SK-N-SH (cell line): ENCODE data around the gene NUP188. TPM values are rescaled to one million over a fixed set of nuclear protein-coding genes. Genes with fewer than 3 reads are reported as not detected.

ENCODE experiments used
- CTCF ChIA-PET: fragments of 300-600, 350-600 bp; formaldehyde crosslinking; extraction: SDS; loops from one replicate; lab custom pipeline; 2021; lab: Yijun Ruan, JAX
- POLR2A ChIA-PET: fragments of 350-600 bp; sonication (Branson Sonifier 250); formaldehyde crosslinking; extraction: SDS; loops from one replicate; lab custom pipeline; 2020; ENCODE audit warnings: antibody characterized with exemption, inconsistent platforms; lab: Yijun Ruan, JAX
- DNase-seq: peaks from one replicate; pipeline ENCODE4 v3.0.0; 2012
- H2AFZ ChIP-seq: fragments of 200-600 bp; sonication (generic); 2 replicates; pipeline ENCODE4 v1.8.1; 2016; ENCODE audit warnings: antibody characterized with exemption, mild to moderate bottlenecking, low read depth
- H3F3A ChIP-seq: fragments of 200-600 bp; sonication (generic); replicated peaks from 2 replicates; pipeline ENCODE3; 2016; ENCODE audit warnings: antibody characterized with exemption, mild to moderate bottlenecking; ENCODE audit not compliant: insufficient read depth
- H3K27ac ChIP-seq, 2 experiments: fragments of 200-500 bp in 1 of 2; fragments of 200-600 bp in 1 of 2; sonication (Bioruptor generic) in 1 of 2; sonication (generic), shearing (Covaris generic) in 1 of 2; 2 replicates each; pipeline versions ENCODE4 v1.5.1 to v1.6.1; 2014 to 2016; ENCODE audit warnings: low read depth in 2 of 2, inconsistent platforms in 1 of 2, low read length in 1 of 2, mild to moderate bottlenecking in 1 of 2, mixed read lengths in 1 of 2
- H3K27me3 ChIP-seq: fragments of 200-600 bp; sonication (generic), shearing (Covaris generic); 2 replicates; pipeline ENCODE4 v1.6.1; 2016; ENCODE audit warnings: mixed run types; ENCODE audit not compliant: insufficient read depth
- H3K36me3 ChIP-seq, 2 experiments: fragments of 200-500 bp in 1 of 2; fragments of 200-600 bp in 1 of 2; sonication (Bioruptor generic) in 1 of 2; sonication (generic) in 1 of 2; replicated peaks in 1 of 2; 2 replicates each; pipeline versions ENCODE3 to v1.5.1; 2014 to 2016; ENCODE audit warnings: low read length in 1 of 2, mild to moderate bottlenecking in 1 of 2; ENCODE audit not compliant: insufficient read depth in 2 of 2, control insufficient read depth in 1 of 2
- H3K4me1 ChIP-seq, 2 experiments: fragments of 200-500 bp in 1 of 2; fragments of 200-600 bp in 1 of 2; sonication (Bioruptor generic) in 1 of 2; sonication (generic), shearing (Covaris generic) in 1 of 2; 2 replicates each; pipeline versions ENCODE4 v1.5.1 to v1.6.1; 2014 to 2016; ENCODE audit warnings: low read depth in 1 of 2, low read length in 1 of 2, mixed run types in 1 of 2; ENCODE audit not compliant: insufficient read depth in 2 of 2, control insufficient read depth in 1 of 2
- H3K4me2 ChIP-seq: fragments of 200-600 bp; sonication (generic), shearing (Covaris generic); 2 replicates; pipeline ENCODE4 v1.6.1; 2017; ENCODE audit warnings: mixed run types
- H3K4me3 ChIP-seq, 2 experiments: fragments of 200-500 bp in 1 of 2; fragments of 200-600 bp in 1 of 2; sonication (Bioruptor generic) in 1 of 2; sonication (generic), shearing (Covaris generic) in 1 of 2; 2 replicates each; pipeline versions ENCODE4 v1.5.1 to v1.8.1; 2014 to 2016; ENCODE audit warnings: low read depth in 2 of 2, inconsistent platforms in 1 of 2, low read length in 1 of 2, mild to moderate bottlenecking in 1 of 2, mixed read lengths in 1 of 2, moderate library complexity in 1 of 2
- H3K79me2 ChIP-seq: fragments of 200-600 bp; sonication (generic); 2 replicates; pipeline ENCODE4 v1.8.1; 2017; ENCODE audit warnings: mild to moderate bottlenecking; ENCODE audit not compliant: insufficient read depth
- H3K9ac ChIP-seq: fragments of 200-600 bp; sonication (generic); 2 replicates; pipeline ENCODE4 v1.6.1; 2017; ENCODE audit warnings: mixed run types
- H3K9me2 ChIP-seq: fragments of 200-600 bp; sonication (generic); 2 replicates; pipeline ENCODE4 v1.6.1; 2017; ENCODE audit warnings: mixed run types
- H3K9me3 ChIP-seq: fragments of 200-600 bp; sonication (generic); 2 replicates; pipeline ENCODE4 v1.6.1; 2017; ENCODE audit warnings: mixed run types, mild to moderate bottlenecking, moderate library complexity
- H4K20me1 ChIP-seq: fragments of 200-600 bp; sonication (generic); 2 replicates; pipeline ENCODE4 v1.6.1; 2017; ENCODE audit warnings: mild to moderate bottlenecking, mixed run types; ENCODE audit not compliant: insufficient read depth
- CHD2 ChIP-seq: fragments of 150-350 bp; IDR thresholded peaks from 2 replicates; pipeline ENCODE4 v1.6.1; 2018; ENCODE audit warnings: low read length; ENCODE audit not compliant: partially characterized antibody
- ELF1 ChIP-seq: IDR thresholded peaks from 2 replicates; pipeline ENCODE4 v1.4.0; 2012
- EP300 ChIP-seq, 2 experiments: IDR thresholded peaks; 2 replicates each; pipeline versions ENCODE4 v1.4.0 to v1.6.1; 2012; ENCODE audit warnings: borderline replicate concordance in 1 of 2, low read depth in 1 of 2, low read length in 1 of 2
- EZH2phosphoT487 ChIP-seq: fragments of 200-600 bp; sonication (generic); IDR thresholded peaks from 2 replicates; pipeline ENCODE4 v1.6.1; 2017; ENCODE audit warnings: low read depth, mixed run types, mild to moderate bottlenecking, antibody characterized with exemption, moderate library complexity, borderline replicate concordance
- FOSL2 ChIP-seq: IDR thresholded peaks from 2 replicates; pipeline ENCODE4 v1.4.0; 2012; ENCODE audit warnings: low read depth, mild to moderate bottlenecking, moderate library complexity, borderline replicate concordance
- GATA2 ChIP-seq: sonication (generic); formaldehyde crosslinking; IDR thresholded peaks from 2 replicates; pipeline ENCODE4 v1.5.0; 2020; ENCODE audit warnings: mild to moderate bottlenecking, missing genetic modification reagents
- JUND ChIP-seq: IDR thresholded peaks from 2 replicates; pipeline ENCODE4 v1.4.0; 2012
- MAX ChIP-seq: IDR thresholded peaks from 2 replicates; pipeline ENCODE4 v1.4.0; 2012; ENCODE audit warnings: low read depth
- NFIC ChIP-seq: IDR thresholded peaks from 2 replicates; pipeline ENCODE4 v1.4.0; 2012; ENCODE audit warnings: borderline replicate concordance
- NRF1 ChIP-seq: IDR thresholded peaks from 2 replicates; pipeline ENCODE4 v1.6.1; 2012; ENCODE audit warnings: low read depth, mild to moderate bottlenecking, low read length
- POLR2AphosphoS5 ChIP-seq: IDR thresholded peaks from 2 replicates; pipeline ENCODE4 v1.6.1; 2012; ENCODE audit warnings: low read depth, low read length
- RFX5 ChIP-seq: IDR thresholded peaks from 2 replicates; pipeline ENCODE4 v1.6.1; 2012; ENCODE audit warnings: mild to moderate bottlenecking, improper control_type of control experiment, low read length
- RXRA ChIP-seq: IDR thresholded peaks from 2 replicates; pipeline ENCODE4 v1.4.0; 2012; ENCODE audit warnings: low read depth, mild to moderate bottlenecking, borderline replicate concordance
- SIN3A ChIP-seq: IDR thresholded peaks from 2 replicates; pipeline ENCODE4 v1.6.1; 2012; ENCODE audit warnings: low read depth, mild to moderate bottlenecking, low read length, moderate library complexity, borderline replicate concordance
- TCF12 ChIP-seq: IDR thresholded peaks from 2 replicates; pipeline ENCODE4 v1.4.0; 2012
- TEAD4 ChIP-seq: IDR thresholded peaks from 2 replicates; pipeline ENCODE4 v1.4.0; 2012; ENCODE audit warnings: mild to moderate bottlenecking, borderline replicate concordance; ENCODE audit not compliant: insufficient read depth
- YY1 ChIP-seq: IDR thresholded peaks from 2 replicates; pipeline ENCODE4 v1.4.0; 2012; ENCODE audit warnings: low read depth, mild to moderate bottlenecking
- ZBTB33 ChIP-seq: IDR thresholded peaks from 2 replicates; pipeline ENCODE4 v1.4.0; 2012; ENCODE audit warnings: low read depth, borderline replicate concordance
- WGBS: methylation state at CpG from one replicate; pipeline ENCODE4 v1.1.6; 2017; ENCODE audit warnings: low lambda C conversion rate; 5-methylcytosine and 5-hydroxymethylcytosine counted together
- polyA plus RNA-seq, 3 experiments: library from polyadenylated mRNA; depleted of rRNA; stranded (reverse); fragments of >200 nt; gene quantifications; 2 replicates each; pipeline ENCODE4 v1.2.3, GENCODE V29; 2012
- TF ChIP-seq, protein P1 (sequence below): fragments of 150-350 bp; IDR thresholded peaks from 2 replicates; pipeline ENCODE4 v1.6.1; 2017; ENCODE audit warnings: antibody characterized with exemption, low read length, low read depth, borderline replicate concordance
- TF ChIP-seq, protein P2 (sequence below): fragments of 200-600 bp; sonication (generic); IDR thresholded peaks from 2 replicates; pipeline ENCODE4 v1.6.1; 2017; ENCODE audit warnings: antibody characterized with exemption, mild to moderate bottlenecking, moderate library complexity
- TF ChIP-seq, protein P3 (sequence below): IDR thresholded peaks from 2 replicates; pipeline ENCODE4 v1.4.0; 2012; ENCODE audit warnings: low read depth, borderline replicate concordance

NUP188 gene
- polyA plus RNA-seq, 1 of the 3 experiments (the other 2 are of a cell fraction) = 49.5 TPM

GRCh38 chr9:128910906-128911305 is 36.6 kb upstream of the NUP188 start:
- DNase-seq = no peak
- Histone ChIP-seq H3K4me1 (peaks cover 3 to 23% of the 10 kb centered on the region in 2 experiments; a peak in 3 of 4 replicates), H3K4me3 (no peak overlapping the region), H3K79me2 (peaks cover 56% of the 10 kb centered on the region), H3K9ac (no peak overlapping the region), H3K4me2 (peak overlapping the region; percentile 77; the same call in 1 of the 2 replicates), H3K27me3 (no peaks in the 10 kb centered on the region), H2AFZ (no peak overlapping the region), H3K9me2 (no peaks in the 10 kb centered on the region), H3K36me3 (peaks cover 13 to 33% of the 10 kb centered on the region in 2 experiments), H3F3A (peaks cover 7% of the 10 kb centered on the region), H3K9me3 (no peaks in the 10 kb centered on the region), H3K27ac (peak overlapping the region in 1 of 2 experiments; percentile 70; a peak in 2 of 4 replicates), H4K20me1 (no peaks in the 10 kb centered on the region)
- 89% methylated on average over 3 of the region's 6 CpGs for WGBS
- TF ChIP-seq, protein P1, sequence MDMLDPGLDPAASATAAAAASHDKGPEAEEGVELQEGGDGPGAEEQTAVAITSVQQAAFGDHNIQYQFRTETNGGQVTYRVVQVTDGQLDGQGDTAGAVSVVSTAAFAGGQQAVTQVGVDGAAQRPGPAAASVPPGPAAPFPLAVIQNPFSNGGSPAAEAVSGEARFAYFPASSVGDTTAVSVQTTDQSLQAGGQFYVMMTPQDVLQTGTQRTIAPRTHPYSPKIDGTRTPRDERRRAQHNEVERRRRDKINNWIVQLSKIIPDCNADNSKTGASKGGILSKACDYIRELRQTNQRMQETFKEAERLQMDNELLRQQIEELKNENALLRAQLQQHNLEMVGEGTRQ = no peak
- TF ChIP-seq, protein P2, sequence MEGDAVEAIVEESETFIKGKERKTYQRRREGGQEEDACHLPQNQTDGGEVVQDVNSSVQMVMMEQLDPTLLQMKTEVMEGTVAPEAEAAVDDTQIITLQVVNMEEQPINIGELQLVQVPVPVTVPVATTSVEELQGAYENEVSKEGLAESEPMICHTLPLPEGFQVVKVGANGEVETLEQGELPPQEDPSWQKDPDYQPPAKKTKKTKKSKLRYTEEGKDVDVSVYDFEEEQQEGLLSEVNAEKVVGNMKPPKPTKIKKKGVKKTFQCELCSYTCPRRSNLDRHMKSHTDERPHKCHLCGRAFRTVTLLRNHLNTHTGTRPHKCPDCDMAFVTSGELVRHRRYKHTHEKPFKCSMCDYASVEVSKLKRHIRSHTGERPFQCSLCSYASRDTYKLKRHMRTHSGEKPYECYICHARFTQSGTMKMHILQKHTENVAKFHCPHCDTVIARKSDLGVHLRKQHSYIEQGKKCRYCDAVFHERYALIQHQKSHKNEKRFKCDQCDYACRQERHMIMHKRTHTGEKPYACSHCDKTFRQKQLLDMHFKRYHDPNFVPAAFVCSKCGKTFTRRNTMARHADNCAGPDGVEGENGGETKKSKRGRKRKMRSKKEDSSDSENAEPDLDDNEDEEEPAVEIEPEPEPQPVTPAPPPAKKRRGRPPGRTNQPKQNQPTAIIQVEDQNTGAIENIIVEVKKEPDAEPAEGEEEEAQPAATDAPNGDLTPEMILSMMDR = no peak
- TF ChIP-seq EZH2phosphoT487 (no peak), TCF12 (no peak), ELF1 (no peak), GATA2 (CRISPR knock-in tag) (no peak), FOSL2 (no peak)
- TF ChIP-seq, protein P3, sequence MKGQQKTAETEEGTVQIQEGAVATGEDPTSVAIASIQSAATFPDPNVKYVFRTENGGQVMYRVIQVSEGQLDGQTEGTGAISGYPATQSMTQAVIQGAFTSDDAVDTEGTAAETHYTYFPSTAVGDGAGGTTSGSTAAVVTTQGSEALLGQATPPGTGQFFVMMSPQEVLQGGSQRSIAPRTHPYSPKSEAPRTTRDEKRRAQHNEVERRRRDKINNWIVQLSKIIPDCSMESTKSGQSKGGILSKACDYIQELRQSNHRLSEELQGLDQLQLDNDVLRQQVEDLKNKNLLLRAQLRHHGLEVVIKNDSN = no peak
- ChIA-PET CTCF (interaction anchor here (1.0 to 1.5 kb wide), 2 partner anchors 59 to 209 kb away, joined by 3 to 4 read pairs; partner anchors contain the start of gene PKN3), POLR2A (no interaction called here)

DNA sequence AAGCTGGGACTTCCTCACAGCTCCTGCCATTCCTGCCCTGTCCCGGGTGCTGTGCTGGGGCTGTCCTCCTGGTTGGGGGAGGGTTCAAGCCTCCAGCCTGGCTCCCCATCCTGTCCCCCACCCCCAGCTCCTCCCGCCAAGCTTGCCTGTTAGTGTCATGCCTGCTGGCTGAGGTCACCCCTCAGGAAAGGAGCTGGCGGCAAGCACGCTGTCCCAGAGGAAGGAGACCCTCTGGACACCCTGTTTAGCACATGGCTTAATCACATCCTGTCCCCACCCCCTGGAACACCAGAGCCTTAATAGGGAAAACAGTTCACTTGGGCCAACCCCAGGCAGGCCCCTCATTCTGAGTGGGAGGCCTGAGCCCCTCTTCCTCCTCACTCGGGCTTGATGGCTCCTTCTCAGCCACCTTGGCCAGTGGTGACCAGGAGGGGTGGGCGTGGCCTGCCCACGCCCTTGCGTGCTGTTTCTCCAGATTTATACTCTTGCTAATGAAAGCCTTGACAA is 35.9 kb upstream of the NUP188 start:
- peaks cover 3 to 23% of the 10 kb centered on the region in 2 experiments; a peak in 3 of 4 replicates for H3K4me1 ChIP-seq
- peaks cover 13 to 40% of the 10 kb centered on the region in 2 experiments for H3K36me3 ChIP-seq
- H3K27ac ChIP-seq = peak overlapping the region in 1 of 2 experiments; percentile 70; a peak in 2 of 4 replicates
- no peaks in the 10 kb centered on the region for H3K27me3 ChIP-seq
- no peak overlapping the region for H3K4me3 ChIP-seq
- no peaks in the 10 kb centered on the region for H3K9me2 ChIP-seq
- peak overlapping the region; percentile 53 for H3K9ac ChIP-seq
- no peaks in the 10 kb centered on the region for H3K9me3 ChIP-seq
- ChIA-PET CTCF (interaction anchor here (1.0 to 1.5 kb wide), 2 partner anchors 59 to 209 kb away, joined by 3 to 4 read pairs; partner anchors contain the start of gene PKN3), POLR2A (no interaction called here)
- peak overlapping the region; percentile 77 for H3K4me2 ChIP-seq
- WGBS = 49% methylated on average over 4 of the region's 8 CpGs
- H3K79me2 ChIP-seq = peaks cover 56% of the 10 kb centered on the region
- H4K20me1 ChIP-seq = no peaks in the 10 kb centered on the region
- H2AFZ ChIP-seq = no peak overlapping the region
- no peak for DNase-seq
- H3F3A ChIP-seq = peaks cover 7% of the 10 kb centered on the region
- TF ChIP-seq SIN3A (no peak; the same call in 1 of the 2 replicates), MAX (peak; percentile 87), RXRA (no peak), EP300 (IDR thresholded peaks at IDR 0.05; ENCODE audit: borderline replicate concordance in 1 of 2, low read depth in 1 of 2, low read length in 1 of 2) (peak in 1 of 2 experiments; percentile 48; a peak in 1 of 4 replicates), TEAD4 (no peak), YY1 (no peak), NRF1 (no peak), JUND (peak; percentile 30; the same call in 1 of the 2 replicates), ZBTB33 (no peak), POLR2AphosphoS5 (no peak), ELF1 (no peak), CHD2 (no peak), NFIC (no peak; the same call in 1 of the 2 replicates), RFX5 (no peak)
- TF ChIP-seq, protein P3 = no peak
